ENCODE results near the gene TRIM50.
"Not testable (repeated sequence)": the region's sequence is repeated elsewhere in the genome, so short reads cannot be mapped to it uniquely, and the experiment has no call there.

- not testable (repeated sequence) for TF ChIP-seq CTCF (IDR thresholded peaks at IDR 0.05); ZFX (IDR thresholded peaks at IDR 0.05; ENCODE audit: borderline replicate concordance)
These were observed 48.4 kb upstream of the TRIM50 start for GRCh38 chr7:73376262-73376661.
